ENCODE measurements around the gene CYFIP1. TPM values are rescaled to one million over a fixed set of nuclear protein-coding genes. Genes with fewer than 3 reads are reported as not detected.

The CYFIP1 gene
- total RNA-seq, 1 experiment from 2014 or later, result 80.3 TPM

DNA sequence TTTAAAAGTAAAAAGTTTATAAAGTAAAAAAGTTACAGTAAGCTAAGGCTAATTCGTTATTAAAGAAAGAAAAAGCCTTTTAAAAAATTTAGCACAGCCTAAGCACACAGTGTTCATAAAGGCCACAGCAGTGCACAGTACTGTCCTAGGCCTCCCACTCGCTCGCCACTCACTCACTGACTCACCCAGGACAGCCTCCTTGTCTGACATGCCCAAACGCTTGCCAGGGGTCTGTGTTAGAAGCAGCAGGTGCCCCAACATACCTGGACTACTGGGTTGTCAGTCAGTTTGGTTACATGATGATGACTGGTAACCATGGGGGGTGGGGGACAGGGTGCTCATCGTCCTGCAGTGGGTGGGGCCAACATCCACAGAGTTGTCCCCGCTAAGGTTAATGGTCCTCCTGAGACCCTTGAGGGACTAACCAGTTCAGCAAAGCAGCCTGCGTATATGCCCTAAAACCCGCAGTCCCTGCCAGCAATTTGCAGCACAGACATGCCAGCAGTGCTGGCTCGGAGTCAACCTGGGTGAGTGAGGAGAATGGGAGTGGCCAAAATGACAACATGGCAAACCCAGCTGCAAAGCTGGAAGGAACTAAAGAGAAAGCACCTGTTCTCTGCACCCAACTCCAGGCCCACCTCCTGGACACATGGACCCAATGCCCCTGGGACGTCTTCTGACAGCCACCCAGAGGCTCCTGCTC lies 49.2 kb downstream of the CYFIP1 start:
- H3K4me3 ChIP-seq (ENCODE audit: low read length), result no peak overlapping the region
- no peaks in the 10 kb centered on the region for H3K9me3 ChIP-seq (ENCODE audit: low read length)
- TF ChIP-seq, protein P1, sequence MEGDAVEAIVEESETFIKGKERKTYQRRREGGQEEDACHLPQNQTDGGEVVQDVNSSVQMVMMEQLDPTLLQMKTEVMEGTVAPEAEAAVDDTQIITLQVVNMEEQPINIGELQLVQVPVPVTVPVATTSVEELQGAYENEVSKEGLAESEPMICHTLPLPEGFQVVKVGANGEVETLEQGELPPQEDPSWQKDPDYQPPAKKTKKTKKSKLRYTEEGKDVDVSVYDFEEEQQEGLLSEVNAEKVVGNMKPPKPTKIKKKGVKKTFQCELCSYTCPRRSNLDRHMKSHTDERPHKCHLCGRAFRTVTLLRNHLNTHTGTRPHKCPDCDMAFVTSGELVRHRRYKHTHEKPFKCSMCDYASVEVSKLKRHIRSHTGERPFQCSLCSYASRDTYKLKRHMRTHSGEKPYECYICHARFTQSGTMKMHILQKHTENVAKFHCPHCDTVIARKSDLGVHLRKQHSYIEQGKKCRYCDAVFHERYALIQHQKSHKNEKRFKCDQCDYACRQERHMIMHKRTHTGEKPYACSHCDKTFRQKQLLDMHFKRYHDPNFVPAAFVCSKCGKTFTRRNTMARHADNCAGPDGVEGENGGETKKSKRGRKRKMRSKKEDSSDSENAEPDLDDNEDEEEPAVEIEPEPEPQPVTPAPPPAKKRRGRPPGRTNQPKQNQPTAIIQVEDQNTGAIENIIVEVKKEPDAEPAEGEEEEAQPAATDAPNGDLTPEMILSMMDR (conservative IDR thresholded peaks at IDR 0.05; ENCODE audit: low read depth, low read length), result no peak
- no peak for TF ChIP-seq EZH2phosphoT487 (IDR thresholded peaks at IDR 0.05; ENCODE audit: borderline replicate concordance, low read length)
- TF ChIP-seq EZH2 (IDR thresholded peaks at IDR 0.05; ENCODE audit: low read length, unreplicated experiment), result no peak
- ATAC-seq, result peak; percentile 49
- ChIA-PET CTCF (no interaction called here), POLR2A (ENCODE audit: unreplicated experiment) (no interaction called here)
- H3K79me2 ChIP-seq (ENCODE audit: low read length), result no peaks in the 10 kb centered on the region
- no peaks in the 10 kb centered on the region for H3F3A ChIP-seq (ENCODE audit: low read length, unreplicated experiment)
- intact Hi-C loops (cut with micrococcal nuclease), result no loop called here
- peaks cover 14% of the 10 kb centered on the region; the same call in 1 of the 2 replicates for H3K36me3 ChIP-seq (ENCODE audit: low read depth, low read length)
- no peak overlapping the region for H3K9ac ChIP-seq (ENCODE audit: low read length)
- H3K4me2 ChIP-seq (ENCODE audit: low read length), result no peak overlapping the region
- no TSS peak for BruUV-seq (replicated peaks)
- DNase-seq, result peak; percentile 40
- no peak overlapping the region for H2AFZ ChIP-seq (ENCODE audit: low read length)
- H3K27me3 ChIP-seq (ENCODE audit: low read length), result no peaks in the 10 kb centered on the region
- no peaks in the 10 kb centered on the region for H3K9me2 ChIP-seq (replicated peaks; ENCODE audit: low read length)
- peaks cover 16% of the 10 kb centered on the region for H3K4me1 ChIP-seq (ENCODE audit: insufficient read depth, low read length)
- no peaks in the 10 kb centered on the region for H4K20me1 ChIP-seq (ENCODE audit: low read length)
- H3K27ac ChIP-seq (ENCODE audit: low read length), result no peak overlapping the region

- CTCF ChIA-PET, result no interaction called here
- H3K9me3 ChIP-seq (ENCODE audit: low read length), result no peaks in the 10 kb centered on the region
- no peaks in the 10 kb centered on the region for H3K27me3 ChIP-seq (ENCODE audit: low read length)
- no peaks in the 10 kb centered on the region for H3K79me2 ChIP-seq (ENCODE audit: low read length)
- ATAC-seq, result no peak
- H3K27ac ChIP-seq (ENCODE audit: low read length), result no peak overlapping the region
- intact Hi-C loops (cut with micrococcal nuclease), result no loop called here
- no peak for TF ChIP-seq EZH2 (IDR thresholded peaks at IDR 0.05; ENCODE audit: low read length, unreplicated experiment)
- TF ChIP-seq, protein P1 (conservative IDR thresholded peaks at IDR 0.05; ENCODE audit: low read depth, low read length), result no peak
- TF ChIP-seq EZH2phosphoT487 (IDR thresholded peaks at IDR 0.05; ENCODE audit: borderline replicate concordance, low read length), result no peak
- no TSS peak for BruUV-seq (replicated peaks)
- peaks cover 9% of the 10 kb centered on the region; the same call in 1 of the 2 replicates for H3K36me3 ChIP-seq (ENCODE audit: low read depth, low read length)
- H2AFZ ChIP-seq (ENCODE audit: low read length), result no peak overlapping the region
- no peaks in the 10 kb centered on the region for H4K20me1 ChIP-seq (ENCODE audit: low read length)
- no peaks in the 10 kb centered on the region for H3K9me2 ChIP-seq (replicated peaks; ENCODE audit: low read length)
- peaks cover 8% of the 10 kb centered on the region for H3K4me1 ChIP-seq (ENCODE audit: insufficient read depth, low read length)
- no peak overlapping the region for H3K9ac ChIP-seq (ENCODE audit: low read length)
- no peak overlapping the region for H3K4me3 ChIP-seq (ENCODE audit: low read length)
- no peak for DNase-seq
- no peaks in the 10 kb centered on the region for H3F3A ChIP-seq (ENCODE audit: low read length, unreplicated experiment)
- H3K4me2 ChIP-seq (ENCODE audit: low read length), result no peak overlapping the region
- POLR2A ChIA-PET (ENCODE audit: unreplicated experiment), result no interaction called here
Measured at GRCh38 chr15:22927761-22928160, 52.4 kb downstream of the CYFIP1 start.

DNA sequence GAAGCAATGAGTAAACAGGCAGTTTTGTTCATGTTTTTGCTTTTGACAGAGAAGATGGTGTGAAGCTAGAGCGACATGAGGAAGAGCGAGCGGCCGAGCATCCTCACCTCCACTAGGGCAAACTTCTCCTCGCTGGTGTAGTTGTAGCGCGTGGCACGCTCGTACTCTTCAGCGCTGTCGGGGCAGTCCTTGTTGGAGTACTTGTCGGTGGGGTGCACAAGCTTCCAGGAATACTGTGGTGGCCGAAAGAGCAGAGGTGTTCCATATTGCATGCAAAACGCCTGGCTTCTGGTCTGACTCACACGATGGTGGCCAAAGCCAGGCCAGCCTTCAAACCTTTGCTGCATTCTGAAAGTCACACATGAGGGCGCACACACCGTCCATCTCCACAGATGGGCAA lies 54.3 kb downstream of the CYFIP1 start:
- DNase-seq (no peak), ATAC-seq (no peak)
- H3K9me2 ChIP-seq (replicated peaks; ENCODE audit: low read length), result no peaks in the 10 kb centered on the region
- H2AFZ ChIP-seq (ENCODE audit: low read length), result no peak overlapping the region
- TF ChIP-seq EZH2 (IDR thresholded peaks at IDR 0.05; ENCODE audit: low read length, unreplicated experiment) (no peak), EZH2phosphoT487 (IDR thresholded peaks at IDR 0.05; ENCODE audit: borderline replicate concordance, low read length) (no peak)
- TF ChIP-seq, protein P1 (conservative IDR thresholded peaks at IDR 0.05; ENCODE audit: low read depth, low read length), result no peak
- no peaks in the 10 kb centered on the region for H3K27me3 ChIP-seq (ENCODE audit: low read length)
- no peak overlapping the region for H3K4me2 ChIP-seq (ENCODE audit: low read length)
- H3K9ac ChIP-seq (ENCODE audit: low read length), result no peak overlapping the region
- H3K36me3 ChIP-seq (ENCODE audit: low read depth, low read length), result no peaks in the 10 kb centered on the region
- no peaks in the 10 kb centered on the region for H3K79me2 ChIP-seq (ENCODE audit: low read length)
- ChIA-PET CTCF (no interaction called here), POLR2A (ENCODE audit: unreplicated experiment) (no interaction called here)
- intact Hi-C loops (cut with micrococcal nuclease), result no loop called here
- H3K27ac ChIP-seq (ENCODE audit: low read length), result no peak overlapping the region
- no peaks in the 10 kb centered on the region for H4K20me1 ChIP-seq (ENCODE audit: low read length)
- H3K4me3 ChIP-seq (ENCODE audit: low read length), result no peak overlapping the region
- H3K4me1 ChIP-seq (ENCODE audit: insufficient read depth, low read length), result peaks cover 14% of the 10 kb centered on the region
- no TSS peak for BruUV-seq (replicated peaks)
- no peaks in the 10 kb centered on the region for H3F3A ChIP-seq (ENCODE audit: low read length, unreplicated experiment)
- no peaks in the 10 kb centered on the region for H3K9me3 ChIP-seq (ENCODE audit: low read length)

All from PC-3 (cell line).